DMS53 treated with DMSO at 0.1 percent for 48 hours (cell line): ENCODE data around the gene CHN2.
"Not testable (repeated sequence)": the region's sequence is repeated elsewhere in the genome, so short reads cannot be mapped to it uniquely, and the experiment has no call there.

Experiments
- DNase-seq: peaks from one replicate; lab custom pipeline; 2025; ENCODE audit not compliant: unreplicated experiment; lab: John Stamatoyannopoulos, UW

CHN2 gene

DNA sequence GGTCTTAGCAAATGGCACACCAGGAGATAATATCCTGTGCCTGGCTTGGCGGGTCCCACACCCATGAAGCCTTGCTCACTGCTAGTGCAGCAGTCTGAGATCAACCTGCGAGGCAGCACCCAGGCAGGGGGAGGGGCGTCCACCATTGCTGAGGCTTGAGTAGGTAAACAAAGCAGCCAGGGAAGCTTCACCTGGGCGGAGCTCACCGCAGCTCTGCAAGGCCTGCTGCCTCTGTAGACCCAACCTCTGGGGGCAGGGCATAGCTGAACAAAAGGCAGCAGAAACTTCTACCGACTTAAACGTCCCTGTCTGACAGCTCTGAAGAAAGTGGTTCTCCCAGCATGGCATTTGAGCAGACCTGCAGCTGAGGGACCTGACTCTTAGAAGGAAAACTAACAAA lies 334.0 kb downstream of the CHN2 start:
- DNase-seq: not testable (repeated sequence)
